SU-DHL-6 (cell line): ENCODE data around the gene LCN10.

Experiments used
- H2AFZ ChIP-seq: fragments of 200-600 bp; sonication (generic); 2 replicates; pipeline ENCODE4 v1.6.1; 2014; ENCODE audit warnings: low read depth, mild to moderate bottlenecking, moderate library complexity, mixed read lengths, antibody characterized with exemption, low read length; ENCODE audit not compliant: severe bottlenecking
- H3F3A ChIP-seq: fragments of 200-600 bp; shearing (Covaris generic); 2 replicates; pipeline ENCODE4 v1.6.0; 2016; ENCODE audit warnings: antibody characterized with exemption, mild to moderate bottlenecking; ENCODE audit not compliant: insufficient read depth
- H3K27ac ChIP-seq: fragments of 200-600 bp; sonication (generic); 2 replicates; pipeline ENCODE4 v1.5.1; 2016; ENCODE audit warnings: low read depth, mild to moderate bottlenecking, low read length, moderate library complexity, mixed read lengths
- H3K27me3 ChIP-seq: fragments of 200-600 bp; sonication (generic), shearing (Covaris generic); 2 replicates; pipeline ENCODE4 v1.6.0; 2014; ENCODE audit warnings: mild to moderate bottlenecking, low read length
- H3K36me3 ChIP-seq: fragments of 200-600 bp; sonication (generic); 2 replicates; pipeline ENCODE4 v1.6.1; 2014; ENCODE audit warnings: mild to moderate bottlenecking, low read length, mixed read lengths
- H3K4me2 ChIP-seq: fragments of 300-600, 200-600 bp; shearing (Covaris generic), sonication (generic); 2 replicates; pipeline ENCODE4 v1.6.0; 2014; ENCODE audit warnings: low read length, low read depth, mild to moderate bottlenecking; ENCODE audit not compliant: poor library complexity, severe bottlenecking
- H3K4me3 ChIP-seq: fragments of 200-600 bp; sonication (generic); 2 replicates; pipeline ENCODE4 v1.5.1; 2014; ENCODE audit warnings: antibody characterized with exemption, low read length, mild to moderate bottlenecking, mixed read lengths; ENCODE audit not compliant: insufficient read depth, poor library complexity, severe bottlenecking
- H3K79me2 ChIP-seq: fragments of 200-600 bp; sonication (generic); 2 replicates; pipeline ENCODE4 v1.6.1; 2014; ENCODE audit warnings: mild to moderate bottlenecking, low read length, moderate library complexity; ENCODE audit not compliant: insufficient read depth
- H3K9ac ChIP-seq: fragments of 200-600 bp; sonication (generic); 2 replicates; pipeline ENCODE4 v1.7.0; 2014; ENCODE audit warnings: mild to moderate bottlenecking, low read length
- H3K9me2 ChIP-seq: fragments of 200-600 bp; sonication (generic); replicated peaks from 2 replicates; pipeline ENCODE4 v1.6.1; 2014; ENCODE audit warnings: low read length; ENCODE audit not compliant: insufficient read depth
- H3K9me3 ChIP-seq: fragments of 200-600 bp; sonication (generic); 2 replicates; pipeline ENCODE4 v1.6.1; 2014; ENCODE audit warnings: low read length, mixed read lengths; ENCODE audit not compliant: insufficient read depth
- H4K20me1 ChIP-seq: fragments of 200-600 bp; sonication (generic); 2 replicates; pipeline ENCODE4 v1.6.1; 2014; ENCODE audit warnings: low read depth, mild to moderate bottlenecking, antibody characterized with exemption, low read length, moderate library complexity, mixed read lengths
- EZH2phosphoT487 ChIP-seq: fragments of 200-600 bp; sonication (generic), shearing (Covaris generic); conservative IDR thresholded peaks from 2 replicates; pipeline ENCODE4 v1.6.1; 2018; ENCODE audit warnings: mild to moderate bottlenecking, antibody characterized with exemption, low read length, moderate library complexity, mixed read lengths
- TF ChIP-seq, protein P1 (sequence below): fragments of 200-600 bp; sonication (generic); IDR thresholded peaks from one replicate; pipeline ENCODE4 v1.5.1; 2017; ENCODE audit warnings: antibody characterized with exemption, mild to moderate bottlenecking, low read length, moderate library complexity; ENCODE audit not compliant: insufficient read depth, poor library complexity, severe bottlenecking

The LCN10 gene

DNA sequence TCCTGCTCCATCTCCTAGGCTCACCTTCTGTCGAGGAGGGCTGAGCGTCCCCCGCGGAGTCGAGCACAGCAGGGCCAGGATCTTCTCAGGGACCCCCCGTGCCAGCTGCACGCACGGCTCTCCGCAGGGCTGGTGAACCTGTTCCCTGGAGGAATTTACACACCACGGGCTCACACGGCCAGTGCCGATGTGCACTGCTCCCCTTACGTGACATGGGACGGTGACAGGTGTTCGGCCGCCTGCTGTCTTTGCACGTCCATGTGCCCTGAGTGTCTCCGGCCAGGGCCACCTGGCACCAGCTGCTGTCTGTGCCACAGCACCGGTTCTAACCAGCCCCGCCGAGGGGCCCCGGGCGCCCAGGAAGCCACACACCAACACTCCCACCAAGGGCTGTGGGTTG lies 46.8 kb downstream of the LCN10 start:
- no peak overlapping the region for H3K27ac ChIP-seq
- TF ChIP-seq, protein P1, sequence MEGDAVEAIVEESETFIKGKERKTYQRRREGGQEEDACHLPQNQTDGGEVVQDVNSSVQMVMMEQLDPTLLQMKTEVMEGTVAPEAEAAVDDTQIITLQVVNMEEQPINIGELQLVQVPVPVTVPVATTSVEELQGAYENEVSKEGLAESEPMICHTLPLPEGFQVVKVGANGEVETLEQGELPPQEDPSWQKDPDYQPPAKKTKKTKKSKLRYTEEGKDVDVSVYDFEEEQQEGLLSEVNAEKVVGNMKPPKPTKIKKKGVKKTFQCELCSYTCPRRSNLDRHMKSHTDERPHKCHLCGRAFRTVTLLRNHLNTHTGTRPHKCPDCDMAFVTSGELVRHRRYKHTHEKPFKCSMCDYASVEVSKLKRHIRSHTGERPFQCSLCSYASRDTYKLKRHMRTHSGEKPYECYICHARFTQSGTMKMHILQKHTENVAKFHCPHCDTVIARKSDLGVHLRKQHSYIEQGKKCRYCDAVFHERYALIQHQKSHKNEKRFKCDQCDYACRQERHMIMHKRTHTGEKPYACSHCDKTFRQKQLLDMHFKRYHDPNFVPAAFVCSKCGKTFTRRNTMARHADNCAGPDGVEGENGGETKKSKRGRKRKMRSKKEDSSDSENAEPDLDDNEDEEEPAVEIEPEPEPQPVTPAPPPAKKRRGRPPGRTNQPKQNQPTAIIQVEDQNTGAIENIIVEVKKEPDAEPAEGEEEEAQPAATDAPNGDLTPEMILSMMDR = no peak
- TF ChIP-seq EZH2phosphoT487 = no peak
- H3K36me3 ChIP-seq = no peaks in the 10 kb centered on the region
- H3F3A ChIP-seq = no peaks in the 10 kb centered on the region
- no peak overlapping the region for H3K4me3 ChIP-seq
- H3K9ac ChIP-seq = no peak overlapping the region
- no peak overlapping the region for H3K4me2 ChIP-seq
- no peak overlapping the region for H2AFZ ChIP-seq
- H3K9me3 ChIP-seq = no peaks in the 10 kb centered on the region
- no peaks in the 10 kb centered on the region for H4K20me1 ChIP-seq
- H3K27me3 ChIP-seq = no peaks in the 10 kb centered on the region
- no peaks in the 10 kb centered on the region for H3K79me2 ChIP-seq
- H3K9me2 ChIP-seq = no peaks in the 10 kb centered on the region

DNA sequence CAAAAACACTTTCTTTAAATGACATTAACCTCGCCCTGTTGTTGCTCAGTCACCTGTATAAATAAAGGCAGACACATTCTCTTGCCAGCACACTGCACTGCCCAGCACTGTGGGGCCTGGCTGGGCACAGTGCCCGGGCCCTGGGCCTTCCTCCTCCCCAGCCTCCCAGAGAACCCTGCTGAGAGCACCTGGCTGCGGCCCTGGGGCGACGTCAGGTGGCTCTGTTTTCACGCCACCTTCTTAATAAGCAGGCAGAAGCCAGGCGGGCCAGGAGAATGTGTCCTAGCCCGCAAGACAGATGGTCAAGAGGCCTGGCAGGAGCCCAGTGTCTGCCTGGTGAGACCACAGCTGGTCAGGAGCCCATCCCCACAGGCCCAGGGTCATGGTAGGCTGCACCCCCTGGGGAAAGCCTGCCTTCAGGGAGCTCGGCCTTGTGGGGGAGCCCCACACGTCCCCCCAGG lies 47.3 kb downstream of the LCN10 start:
- Histone ChIP-seq H3K4me2 (no peak overlapping the region), H3K9me2 (no peaks in the 10 kb centered on the region), H3K4me3 (no peak overlapping the region), H3K9me3 (no peaks in the 10 kb centered on the region), H2AFZ (no peak overlapping the region), H3F3A (no peaks in the 10 kb centered on the region), H3K9ac (no peak overlapping the region), H4K20me1 (no peaks in the 10 kb centered on the region), H3K27me3 (no peaks in the 10 kb centered on the region), H3K36me3 (no peaks in the 10 kb centered on the region), H3K79me2 (no peaks in the 10 kb centered on the region), H3K27ac (no peak overlapping the region)
- TF ChIP-seq EZH2phosphoT487 = no peak
- TF ChIP-seq, protein P1 = no peak

DNA sequence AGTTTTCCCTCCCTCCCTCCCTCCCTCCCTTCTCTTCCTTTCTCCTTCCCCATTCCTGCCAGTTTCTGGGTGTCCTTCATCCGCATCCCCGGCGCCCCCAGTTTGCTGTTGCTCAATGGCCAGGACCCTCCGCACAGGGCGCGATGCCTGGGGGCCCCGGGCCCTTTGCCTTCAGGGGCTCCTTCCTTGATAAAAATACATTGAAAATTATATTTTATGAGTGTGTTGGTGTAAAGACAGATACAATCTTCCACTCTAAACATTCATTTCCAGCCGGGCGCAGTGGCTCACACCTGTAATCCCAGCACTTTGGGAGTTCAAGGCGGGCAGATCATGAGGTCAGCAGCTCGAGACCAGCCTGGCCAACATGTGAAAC lies 47.9 kb downstream of the LCN10 start:
- no peak overlapping the region for H3K27ac ChIP-seq

More for the DNA sequence above, 47.9 kb downstream of the LCN10 start:
- Histone ChIP-seq H3K36me3 (no peaks in the 10 kb centered on the region), H4K20me1 (no peaks in the 10 kb centered on the region), H3K9ac (no peak overlapping the region), H3K4me3 (no peak overlapping the region), H3K9me2 (no peaks in the 10 kb centered on the region), H2AFZ (no peak overlapping the region), H3K4me2 (no peak overlapping the region), H3K9me3 (no peaks in the 10 kb centered on the region), H3K79me2 (no peaks in the 10 kb centered on the region), H3K27me3 (no peaks in the 10 kb centered on the region), H3F3A (no peaks in the 10 kb centered on the region)
- no peak for TF ChIP-seq EZH2phosphoT487
- TF ChIP-seq, protein P1 = no peak
